CD4-positive, alpha-beta T cell (primary cell): ENCODE measurements around the gene CXXC5. TPM values are rescaled to one million over a fixed set of nuclear protein-coding genes. Genes with fewer than 3 reads are reported as not detected.
A peak's percentile ranks its signal among the peaks of the same experiment; 100 is the strongest.

Experiments used
- ATAC-seq: fragments of 200-7000 bp; cut with Tn5 transposase; one replicate; pipeline ENCODE4 v1.10.0; 2022; ENCODE audit warnings: mild to moderate bottlenecking; ENCODE audit not compliant: poor library complexity
- CTCF ChIA-PET: fragments of 350-600 bp; sonication (Branson Sonifier 250); formaldehyde crosslinking; loops from one replicate; lab custom pipeline; 2021; ENCODE audit warnings: antibody characterized with exemption, inconsistent platforms; lab: Charles Lee
- POLR2A ChIA-PET: fragments of 350-600 bp; sonication (Branson Sonifier 250); formaldehyde crosslinking; loops from one replicate; lab custom pipeline; 2021; ENCODE audit warnings: antibody characterized with exemption, inconsistent platforms; lab: Charles Lee
- DNase-seq, 14 experiments: peaks; one replicate each; pipeline ENCODE4 v3.0.0-alpha.2; 2013 to 2020; ENCODE audit warnings: mixed read lengths in 2 of 14
- H3K27ac ChIP-seq, 2 donors: one replicate each; pipeline versions ENCODE4 v1.5.1 to v1.7.0; 2013; ENCODE audit warnings: low read length in 2 of 2, low read depth in 1 of 2, mild to moderate bottlenecking in 1 of 2
- H3K27me3 ChIP-seq, 2 experiments: 1 replicate in 1 of 2; 2 replicates in 1 of 2; pipeline versions ENCODE4 v1.6.1 to v1.7.0; 2013; ENCODE audit warnings: low read length in 2 of 2, control low read depth in 1 of 2, mild to moderate bottlenecking in 1 of 2, moderate library complexity in 1 of 2; ENCODE audit not compliant: insufficient read depth in 2 of 2, control insufficient read depth in 1 of 2
- H3K36me3 ChIP-seq: one replicate; pipeline ENCODE4 v1.6.1; 2013; ENCODE audit warnings: low read length, control low read depth; ENCODE audit not compliant: insufficient read depth
- H3K4me1 ChIP-seq: one replicate; pipeline ENCODE4 v1.6.1; 2013; ENCODE audit warnings: low read length, control low read depth; ENCODE audit not compliant: insufficient read depth
- H3K4me3 ChIP-seq: one replicate; pipeline ENCODE4 v1.5.1; 2013; ENCODE audit warnings: mild to moderate bottlenecking, low read length, moderate library complexity
- H3K9me3 ChIP-seq, 2 experiments: 1 replicate in 1 of 2; 2 replicates in 1 of 2; pipeline versions ENCODE4 v1.6.1 to v1.7.0; 2013; ENCODE audit warnings: low read length in 2 of 2, mild to moderate bottlenecking in 2 of 2, control low read depth in 1 of 2, moderate library complexity in 1 of 2; ENCODE audit not compliant: control insufficient read depth in 1 of 2, insufficient read depth in 1 of 2
- H3K27ac Mint-ChIP-seq: one replicate; pipeline ENCODE4 v1.8.0; 2020; ENCODE audit warnings: mixed read lengths
- H3K27me3 Mint-ChIP-seq: one replicate; pipeline ENCODE4 v1.8.0; 2021; ENCODE audit warnings: mixed read lengths
- H3K36me3 Mint-ChIP-seq: one replicate; pipeline ENCODE4 v1.8.0; 2021; ENCODE audit warnings: low read depth, mixed read lengths
- H3K4me1 Mint-ChIP-seq: one replicate; pipeline ENCODE4 v1.8.0; 2021; ENCODE audit warnings: low read depth, mixed read lengths
- H3K4me3 Mint-ChIP-seq: one replicate; pipeline ENCODE4 v1.8.0; 2020; ENCODE audit warnings: mild to moderate bottlenecking, mixed read lengths
- H3K9me3 Mint-ChIP-seq: one replicate; pipeline ENCODE4 v1.8.0; 2020; ENCODE audit warnings: mixed read lengths
- intact Hi-C, 2 experiments: fragments of 100-400 bp; cut with DNase I in 1 of 2; cut with micrococcal nuclease in 1 of 2; formaldehyde crosslinking; loops; one replicate each; pipeline versions ENCODE4 v1.15.1 to v1.9.0; 2023 to 2025; cut with DNase I, micrococcal nuclease
- total RNA-seq, 174 experiments: library from RNA in 2 of 174; stranded (reverse) in 2 of 174; gene quantifications; one replicate each; pipeline ENCODE4 v1.2.3 and lab custom pipeline; 2021 to 2026
- TF ChIP-seq, protein P1 (sequence below): fragments of 200-600 bp; IDR thresholded peaks from one replicate; pipeline ENCODE4 v1.8.0; 2022; ENCODE audit warnings: antibody characterized with exemption, mild to moderate bottlenecking

CXXC5 gene
- total RNA-seq, 2 experiments from 2014 or later, result 1.9 to 2.7 TPM

DNA sequence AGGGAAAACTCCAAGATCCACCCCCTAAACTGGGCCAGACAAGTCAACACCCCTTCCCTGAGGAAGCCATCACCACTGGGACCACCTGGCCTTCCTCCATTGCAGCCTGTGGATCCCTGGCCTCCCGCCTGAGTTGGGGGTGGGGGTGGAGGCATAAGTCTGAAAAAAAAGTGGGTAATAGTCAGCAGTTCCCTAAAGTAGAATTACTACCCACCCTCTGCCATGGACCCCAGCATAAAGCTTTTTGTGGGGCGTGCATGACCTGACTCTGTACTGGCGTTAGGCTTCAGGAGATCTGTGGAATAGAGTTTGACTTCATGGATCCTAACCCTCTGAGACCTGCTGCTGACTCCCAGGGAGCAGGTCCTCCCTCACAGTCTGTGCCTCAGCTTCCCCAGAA, 2.0 kb upstream of the CXXC5 start:
- DNase-seq (no peak), ATAC-seq (no peak)
- Mint-ChIP-seq H3K4me3 (peak overlapping the region; percentile 59), H3K27ac (no peak overlapping the region), H3K9me3 (no peaks in the 10 kb centered on the region), H3K27me3 (peaks cover 37% of the 10 kb centered on the region), H3K36me3 (no peaks in the 10 kb centered on the region), H3K4me1 (peaks cover 30% of the 10 kb centered on the region)
- H3K27me3 ChIP-seq, result peaks cover 36 to 43% of the 10 kb centered on the region in 2 experiments
- no peak overlapping the region for H3K27ac ChIP-seq
- ChIA-PET POLR2A (interaction anchor here (1.7 to 2.0 kb wide), 2 partner anchors 10 to 13 kb away, joined by 3 to 6 read pairs; no protein-coding TSS in a partner anchor), CTCF (interaction anchor here (1.0 to 2.4 kb wide), 1 partner anchor 119 kb away, joined by 3 to 8 read pairs; no protein-coding TSS in a partner anchor)
- peaks cover 38% of the 10 kb centered on the region for H3K4me1 ChIP-seq
- H3K9me3 ChIP-seq, result peaks cover 0 to 19% of the 10 kb centered on the region in 2 experiments
- no peaks in the 10 kb centered on the region for H3K36me3 ChIP-seq
- TF ChIP-seq, protein P1, sequence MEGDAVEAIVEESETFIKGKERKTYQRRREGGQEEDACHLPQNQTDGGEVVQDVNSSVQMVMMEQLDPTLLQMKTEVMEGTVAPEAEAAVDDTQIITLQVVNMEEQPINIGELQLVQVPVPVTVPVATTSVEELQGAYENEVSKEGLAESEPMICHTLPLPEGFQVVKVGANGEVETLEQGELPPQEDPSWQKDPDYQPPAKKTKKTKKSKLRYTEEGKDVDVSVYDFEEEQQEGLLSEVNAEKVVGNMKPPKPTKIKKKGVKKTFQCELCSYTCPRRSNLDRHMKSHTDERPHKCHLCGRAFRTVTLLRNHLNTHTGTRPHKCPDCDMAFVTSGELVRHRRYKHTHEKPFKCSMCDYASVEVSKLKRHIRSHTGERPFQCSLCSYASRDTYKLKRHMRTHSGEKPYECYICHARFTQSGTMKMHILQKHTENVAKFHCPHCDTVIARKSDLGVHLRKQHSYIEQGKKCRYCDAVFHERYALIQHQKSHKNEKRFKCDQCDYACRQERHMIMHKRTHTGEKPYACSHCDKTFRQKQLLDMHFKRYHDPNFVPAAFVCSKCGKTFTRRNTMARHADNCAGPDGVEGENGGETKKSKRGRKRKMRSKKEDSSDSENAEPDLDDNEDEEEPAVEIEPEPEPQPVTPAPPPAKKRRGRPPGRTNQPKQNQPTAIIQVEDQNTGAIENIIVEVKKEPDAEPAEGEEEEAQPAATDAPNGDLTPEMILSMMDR, result no peak
- H3K4me3 ChIP-seq, result no peak overlapping the region
- intact Hi-C loops, result no loop called here

DNA sequence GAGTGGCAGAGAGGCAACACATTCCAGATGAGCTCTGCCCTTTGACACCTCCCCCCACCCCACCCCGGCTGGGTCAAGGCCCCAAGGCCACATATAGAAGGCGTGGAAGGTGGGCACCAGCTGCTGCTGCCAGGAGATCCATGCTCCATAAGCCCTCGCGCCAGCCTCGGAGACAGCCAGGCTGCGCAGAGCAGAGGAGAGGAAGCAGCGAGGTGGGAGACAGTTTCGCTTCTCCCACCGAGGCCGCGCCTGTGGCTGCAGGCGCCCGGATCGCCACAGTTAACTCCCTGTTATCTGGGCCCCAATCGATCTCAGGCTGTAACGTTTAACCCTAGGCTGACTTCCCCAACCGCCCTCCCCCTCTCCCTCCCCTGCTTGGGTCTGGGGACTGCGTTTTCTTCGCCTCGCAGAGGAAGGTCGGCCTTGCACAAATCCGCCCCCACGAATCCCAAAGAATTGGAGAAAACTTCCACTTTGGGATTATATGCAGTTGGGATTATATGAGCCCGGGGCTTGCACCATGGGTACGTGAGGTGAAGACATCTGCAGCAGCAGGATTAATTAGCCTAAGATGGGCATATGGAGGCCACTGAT, 1.1 kb upstream of the CXXC5 start:
- H3K4me1 ChIP-seq, result peaks cover 41% of the 10 kb centered on the region
- Mint-ChIP-seq H3K4me1 (peaks cover 34% of the 10 kb centered on the region), H3K27me3 (peaks cover 46% of the 10 kb centered on the region), H3K9me3 (no peaks in the 10 kb centered on the region), H3K4me3 (peak overlapping the region; percentile 70), H3K36me3 (no peaks in the 10 kb centered on the region), H3K27ac (no peak overlapping the region)
- ATAC-seq (no peak), DNase-seq (peak in 1 of 14 experiments; percentile 35)
- H3K4me3 ChIP-seq, result no peak overlapping the region
- intact Hi-C loops, result no loop called here
- H3K36me3 ChIP-seq, result no peaks in the 10 kb centered on the region
- TF ChIP-seq, protein P1, result no peak
- H3K9me3 ChIP-seq, result peaks cover 0 to 20% of the 10 kb centered on the region in 2 experiments
- ChIA-PET CTCF (interaction anchor here (1.0 kb wide), 1 partner anchor 119 kb away, joined by 3 read pairs; no protein-coding TSS in a partner anchor), POLR2A (interaction anchor here (1.2 to 1.7 kb wide), 2 partner anchors 11 to 20 kb away, joined by 3 to 15 read pairs; no protein-coding TSS in a partner anchor)
- no peak overlapping the region for H3K27ac ChIP-seq
- H3K27me3 ChIP-seq, result peaks cover 44 to 51% of the 10 kb centered on the region in 2 experiments

DNA sequence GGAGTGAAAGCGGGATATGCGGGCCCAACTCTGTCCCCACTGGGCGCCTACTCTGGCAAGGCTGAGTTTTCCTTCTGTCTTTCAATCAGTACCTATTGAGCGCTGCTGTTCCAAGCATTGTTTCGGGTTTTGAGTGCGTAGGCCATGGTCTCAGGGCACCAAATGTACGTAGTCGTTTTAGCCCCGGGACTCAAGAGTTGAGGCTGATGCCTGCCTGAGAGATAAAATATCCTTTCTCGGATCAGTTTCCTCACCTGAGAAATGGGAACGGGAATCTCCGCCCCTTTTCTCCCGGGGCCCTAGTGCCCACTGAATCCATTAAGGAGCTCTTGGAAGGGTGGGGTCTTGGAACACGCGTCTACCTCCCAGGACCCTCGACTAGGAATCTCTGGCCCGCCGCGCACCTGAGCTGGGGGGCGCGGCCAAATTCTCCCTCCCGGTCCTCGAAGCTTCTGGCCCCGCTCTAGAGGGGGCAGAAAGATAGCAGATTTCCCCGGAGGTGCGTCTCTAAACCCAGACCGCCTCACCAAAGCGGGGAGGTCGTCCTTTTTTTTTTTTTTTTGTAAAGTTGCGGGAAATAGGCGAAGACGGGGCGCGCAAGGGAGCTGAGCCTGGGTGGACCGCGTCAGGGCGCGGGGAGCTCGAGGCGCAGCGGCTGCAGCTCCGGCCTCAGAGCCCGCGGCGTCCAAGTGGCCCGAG, 494 bp upstream of the CXXC5 start:
- Histone ChIP-seq H3K27ac (no peak overlapping the region), H3K9me3 (peaks cover 0 to 20% of the 10 kb centered on the region in 2 experiments), H3K36me3 (no peaks in the 10 kb centered on the region), H3K4me3 (no peak overlapping the region), H3K27me3 (peaks cover 48 to 57% of the 10 kb centered on the region in 2 experiments), H3K4me1 (peaks cover 44% of the 10 kb centered on the region)
- ChIA-PET CTCF (interaction anchor here (0.6 to 5.1 kb wide), 4 partner anchors 10 to 183 kb away, joined by 3 to 22 read pairs (median 3); no protein-coding TSS in a partner anchor), POLR2A (interaction anchor here (0.8 to 2.8 kb wide), 4 partner anchors 9 to 23 kb away, joined by 3 to 15 read pairs (median 8); no protein-coding TSS in a partner anchor)
- peak overlapping the region; percentile 70 for H3K4me3 Mint-ChIP-seq
- intact Hi-C loops, result no loop called here
- DNase-seq (no peak), ATAC-seq (no peak)
- H3K27me3 Mint-ChIP-seq, result peaks cover 53% of the 10 kb centered on the region
- peaks cover 39% of the 10 kb centered on the region for H3K4me1 Mint-ChIP-seq
- TF ChIP-seq, protein P1, result no peak
- H3K9me3 Mint-ChIP-seq, result no peaks in the 10 kb centered on the region
- H3K27ac Mint-ChIP-seq, result no peak overlapping the region
- no peaks in the 10 kb centered on the region for H3K36me3 Mint-ChIP-seq
